HepG2 (cell line): ENCODE measurements around the gene MRM1. TPM values are rescaled to one million over a fixed set of nuclear protein-coding genes. Genes with fewer than 3 reads are reported as not detected.

ENCODE experiments used
- ARID3A ChIP-seq: IDR thresholded peaks from 2 replicates; pipeline ENCODE4 v1.6.1; 2012; ENCODE audit warnings: low read depth, low read length, improper control_type of control experiment
- EZH2 ChIP-seq: conservative IDR thresholded peaks from 2 replicates; pipeline ENCODE4 v1.6.1; 2012; ENCODE audit warnings: mild to moderate bottlenecking, low read depth, low read length, moderate library complexity
- GZF1 ChIP-seq: sonication (generic); formaldehyde crosslinking; IDR thresholded peaks from 2 replicates; pipeline ENCODE4 v1.5.1; 2020; ENCODE audit warnings: mild to moderate bottlenecking, missing genetic modification reagents
- PAX8 ChIP-seq: sonication (generic); formaldehyde crosslinking; IDR thresholded peaks from 2 replicates; pipeline ENCODE4 v1.8.0; 2022; ENCODE audit warnings: mild to moderate bottlenecking, missing genetic modification reagents, borderline replicate concordance
- RORA ChIP-seq: sonication (generic); formaldehyde crosslinking; IDR thresholded peaks from 2 replicates; pipeline ENCODE4 v1.5.0; 2020; ENCODE audit warnings: mild to moderate bottlenecking, missing genetic modification reagents, moderate library complexity
- SMYD3 ChIP-seq: sonication (generic); formaldehyde crosslinking; IDR thresholded peaks from 2 replicates; pipeline ENCODE4 v1.8.1; 2023; ENCODE audit warnings: mild to moderate bottlenecking, missing genetic modification reagents
- ZFAT ChIP-seq: sonication (generic); formaldehyde crosslinking; conservative IDR thresholded peaks from 2 replicates; pipeline ENCODE4 v1.8.1; 2023; ENCODE audit warnings: missing genetic modification reagents, inconsistent platforms
- polyA plus RNA-seq, 8 experiments: library from polyadenylated mRNA; depleted of rRNA in 3 of 8; stranded (reverse) in 7 of 8; unstranded in 1 of 8; fragments of >200 nt; fragmentation: Illumina TruSeq in 4 of 8; extraction: Trizol in 4 of 8; gene quantifications; 2 replicates each; pipeline versions ENCODE4 v1.2.1 to v1.2.3, GENCODE V29; 2011 to 2016; ENCODE audit warnings: low read depth in 4 of 8, missing spikeins in 1 of 8, mixed read lengths in 1 of 8; ENCODE audit not compliant: insufficient read depth in 1 of 8
- total RNA-seq, 5 experiments: library from RNA; depleted of rRNA; stranded (reverse); fragments of >200 nt; fragmentation: Illumina TruSeq; extraction: Trizol; gene quantifications; 2 replicates each; pipeline ENCODE4 v1.2.3, GENCODE V29; 2016; ENCODE audit warnings: low read depth in 1 of 5
- TF ChIP-seq, protein P1 (sequence below): sonication (generic); formaldehyde crosslinking; IDR thresholded peaks from 2 replicates; pipeline ENCODE4 v1.4.0; 2020; ENCODE audit warnings: missing genetic modification reagents
- TF ChIP-seq, protein P2 (sequence below): sonication (generic); formaldehyde crosslinking; IDR thresholded peaks from 2 replicates; pipeline ENCODE4 v1.4.0; 2020; ENCODE audit warnings: missing genetic modification reagents, borderline replicate concordance
- TF ChIP-seq, protein P3 (sequence below): IDR thresholded peaks from 2 replicates; pipeline ENCODE4 v1.6.1; 2016
- TF ChIP-seq, protein P4 (sequence below): sonication (generic); formaldehyde crosslinking; IDR thresholded peaks from 2 replicates; pipeline ENCODE4 v1.4.0; 2020; ENCODE audit warnings: missing genetic modification reagents
- TF ChIP-seq, protein P5 (sequence below): sonication (generic); formaldehyde crosslinking; conservative IDR thresholded peaks from 2 replicates; pipeline ENCODE4 v1.5.0; 2020; ENCODE audit warnings: missing genetic modification reagents

The MRM1 gene
- total and polyA plus RNA-seq, 2 of the 13 experiments (the other 11 are each of a cell fraction or from before 2014, with no cell fraction given) = 4.1 to 11.3 TPM

- TF ChIP-seq, protein P1, sequence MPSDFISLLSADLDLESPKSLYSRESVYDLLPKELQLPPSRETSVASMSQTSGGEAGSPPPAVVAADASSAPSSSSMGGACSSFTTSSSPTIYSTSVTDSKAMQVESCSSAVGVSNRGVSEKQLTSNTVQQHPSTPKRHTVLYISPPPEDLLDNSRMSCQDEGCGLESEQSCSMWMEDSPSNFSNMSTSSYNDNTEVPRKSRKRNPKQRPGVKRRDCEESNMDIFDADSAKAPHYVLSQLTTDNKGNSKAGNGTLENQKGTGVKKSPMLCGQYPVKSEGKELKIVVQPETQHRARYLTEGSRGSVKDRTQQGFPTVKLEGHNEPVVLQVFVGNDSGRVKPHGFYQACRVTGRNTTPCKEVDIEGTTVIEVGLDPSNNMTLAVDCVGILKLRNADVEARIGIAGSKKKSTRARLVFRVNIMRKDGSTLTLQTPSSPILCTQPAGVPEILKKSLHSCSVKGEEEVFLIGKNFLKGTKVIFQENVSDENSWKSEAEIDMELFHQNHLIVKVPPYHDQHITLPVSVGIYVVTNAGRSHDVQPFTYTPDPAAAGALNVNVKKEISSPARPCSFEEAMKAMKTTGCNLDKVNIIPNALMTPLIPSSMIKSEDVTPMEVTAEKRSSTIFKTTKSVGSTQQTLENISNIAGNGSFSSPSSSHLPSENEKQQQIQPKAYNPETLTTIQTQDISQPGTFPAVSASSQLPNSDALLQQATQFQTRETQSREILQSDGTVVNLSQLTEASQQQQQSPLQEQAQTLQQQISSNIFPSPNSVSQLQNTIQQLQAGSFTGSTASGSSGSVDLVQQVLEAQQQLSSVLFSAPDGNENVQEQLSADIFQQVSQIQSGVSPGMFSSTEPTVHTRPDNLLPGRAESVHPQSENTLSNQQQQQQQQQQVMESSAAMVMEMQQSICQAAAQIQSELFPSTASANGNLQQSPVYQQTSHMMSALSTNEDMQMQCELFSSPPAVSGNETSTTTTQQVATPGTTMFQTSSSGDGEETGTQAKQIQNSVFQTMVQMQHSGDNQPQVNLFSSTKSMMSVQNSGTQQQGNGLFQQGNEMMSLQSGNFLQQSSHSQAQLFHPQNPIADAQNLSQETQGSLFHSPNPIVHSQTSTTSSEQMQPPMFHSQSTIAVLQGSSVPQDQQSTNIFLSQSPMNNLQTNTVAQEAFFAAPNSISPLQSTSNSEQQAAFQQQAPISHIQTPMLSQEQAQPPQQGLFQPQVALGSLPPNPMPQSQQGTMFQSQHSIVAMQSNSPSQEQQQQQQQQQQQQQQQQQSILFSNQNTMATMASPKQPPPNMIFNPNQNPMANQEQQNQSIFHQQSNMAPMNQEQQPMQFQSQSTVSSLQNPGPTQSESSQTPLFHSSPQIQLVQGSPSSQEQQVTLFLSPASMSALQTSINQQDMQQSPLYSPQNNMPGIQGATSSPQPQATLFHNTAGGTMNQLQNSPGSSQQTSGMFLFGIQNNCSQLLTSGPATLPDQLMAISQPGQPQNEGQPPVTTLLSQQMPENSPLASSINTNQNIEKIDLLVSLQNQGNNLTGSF = peak; percentile 34; the same call in 1 of the 2 replicates
- no peak for TF ChIP-seq SMYD3 (CRISPR knock-in tag)
- TF ChIP-seq, protein P2, sequence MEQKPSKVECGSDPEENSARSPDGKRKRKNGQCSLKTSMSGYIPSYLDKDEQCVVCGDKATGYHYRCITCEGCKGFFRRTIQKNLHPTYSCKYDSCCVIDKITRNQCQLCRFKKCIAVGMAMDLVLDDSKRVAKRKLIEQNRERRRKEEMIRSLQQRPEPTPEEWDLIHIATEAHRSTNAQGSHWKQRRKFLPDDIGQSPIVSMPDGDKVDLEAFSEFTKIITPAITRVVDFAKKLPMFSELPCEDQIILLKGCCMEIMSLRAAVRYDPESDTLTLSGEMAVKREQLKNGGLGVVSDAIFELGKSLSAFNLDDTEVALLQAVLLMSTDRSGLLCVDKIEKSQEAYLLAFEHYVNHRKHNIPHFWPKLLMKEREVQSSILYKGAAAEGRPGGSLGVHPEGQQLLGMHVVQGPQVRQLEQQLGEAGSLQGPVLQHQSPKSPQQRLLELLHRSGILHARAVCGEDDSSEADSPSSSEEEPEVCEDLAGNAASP (CRISPR knock-in tag) = no peak; the same call in 1 of the 2 replicates
- TF ChIP-seq ARID3A = no peak
- TF ChIP-seq PAX8 = no peak
- TF ChIP-seq RORA (CRISPR knock-in tag) = no peak
- TF ChIP-seq, protein P3, sequence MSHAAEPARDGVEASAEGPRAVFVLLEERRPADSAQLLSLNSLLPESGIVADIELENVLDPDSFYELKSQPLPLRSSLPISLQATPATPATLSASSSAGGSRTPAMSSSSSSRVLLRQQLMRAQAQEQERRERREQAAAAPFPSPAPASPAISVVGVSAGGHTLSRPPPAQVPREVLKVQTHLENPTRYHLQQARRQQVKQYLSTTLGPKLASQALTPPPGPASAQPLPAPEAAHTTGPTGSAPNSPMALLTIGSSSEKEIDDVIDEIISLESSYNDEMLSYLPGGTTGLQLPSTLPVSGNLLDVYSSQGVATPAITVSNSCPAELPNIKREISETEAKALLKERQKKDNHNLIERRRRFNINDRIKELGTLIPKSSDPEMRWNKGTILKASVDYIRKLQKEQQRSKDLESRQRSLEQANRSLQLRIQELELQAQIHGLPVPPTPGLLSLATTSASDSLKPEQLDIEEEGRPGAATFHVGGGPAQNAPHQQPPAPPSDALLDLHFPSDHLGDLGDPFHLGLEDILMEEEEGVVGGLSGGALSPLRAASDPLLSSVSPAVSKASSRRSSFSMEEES (CRISPR knock-in tag) = peak; percentile 42; the same call in 1 of the 2 replicates
- peak; percentile 61; the same call in 1 of the 2 replicates for TF ChIP-seq GZF1 (CRISPR knock-in tag)
- TF ChIP-seq, protein P4, sequence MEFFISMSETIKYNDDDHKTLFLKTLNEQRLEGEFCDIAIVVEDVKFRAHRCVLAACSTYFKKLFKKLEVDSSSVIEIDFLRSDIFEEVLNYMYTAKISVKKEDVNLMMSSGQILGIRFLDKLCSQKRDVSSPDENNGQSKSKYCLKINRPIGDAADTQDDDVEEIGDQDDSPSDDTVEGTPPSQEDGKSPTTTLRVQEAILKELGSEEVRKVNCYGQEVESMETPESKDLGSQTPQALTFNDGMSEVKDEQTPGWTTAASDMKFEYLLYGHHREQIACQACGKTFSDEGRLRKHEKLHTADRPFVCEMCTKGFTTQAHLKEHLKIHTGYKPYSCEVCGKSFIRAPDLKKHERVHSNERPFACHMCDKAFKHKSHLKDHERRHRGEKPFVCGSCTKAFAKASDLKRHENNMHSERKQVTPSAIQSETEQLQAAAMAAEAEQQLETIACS (CRISPR knock-in tag) = no peak; the same call in 1 of the 2 replicates
- TF ChIP-seq EZH2 = no peak
- TF ChIP-seq, protein P5, sequence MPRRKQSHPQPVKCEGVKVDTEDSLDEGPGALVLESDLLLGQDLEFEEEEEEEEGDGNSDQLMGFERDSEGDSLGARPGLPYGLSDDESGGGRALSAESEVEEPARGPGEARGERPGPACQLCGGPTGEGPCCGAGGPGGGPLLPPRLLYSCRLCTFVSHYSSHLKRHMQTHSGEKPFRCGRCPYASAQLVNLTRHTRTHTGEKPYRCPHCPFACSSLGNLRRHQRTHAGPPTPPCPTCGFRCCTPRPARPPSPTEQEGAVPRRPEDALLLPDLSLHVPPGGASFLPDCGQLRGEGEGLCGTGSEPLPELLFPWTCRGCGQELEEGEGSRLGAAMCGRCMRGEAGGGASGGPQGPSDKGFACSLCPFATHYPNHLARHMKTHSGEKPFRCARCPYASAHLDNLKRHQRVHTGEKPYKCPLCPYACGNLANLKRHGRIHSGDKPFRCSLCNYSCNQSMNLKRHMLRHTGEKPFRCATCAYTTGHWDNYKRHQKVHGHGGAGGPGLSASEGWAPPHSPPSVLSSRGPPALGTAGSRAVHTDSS (CRISPR knock-in tag) = no peak
- TF ChIP-seq ZFAT = no peak
These were observed at the start of gene MRM1 (continued) for GRCh38 chr17:36601303-36602029.
